Measurements from ENCODE around the gene MINDY2. TPM values are rescaled to one million over a fixed set of nuclear protein-coding genes. Genes with fewer than 3 reads are reported as not detected.
"Not testable (repeated sequence)": the region's sequence is repeated elsewhere in the genome, so short reads cannot be mapped to it uniquely, and the experiment has no call there.

Gene MINDY2
- total and polyA plus RNA-seq, 9 of the 15 experiments (the other 6 are each of a cell fraction or from before 2014, with no cell fraction given) = 2.4 to 15.3 (median 7.2) TPM

- ATAC-seq (peak; percentile 57; the same call in 2 of the 3 replicates), FAIRE-seq (no peak), DNase-seq (ENCODE audit: extremely low read depth in 1 of 4, low spot score in 3 of 4) (peak in 3 of 4 experiments; percentile 16 to 45 (median 17))
- Histone ChIP-seq H3K36me3 (ENCODE audit: control insufficient read depth, insufficient read depth, low read length) (peaks cover 15% of the 10 kb centered on the region; the same call in 2 of the 3 replicates), H4K20me1 (replicated peaks; ENCODE audit: control insufficient read depth, insufficient read depth, low read length) (no peaks in the 10 kb centered on the region), H3K27ac (ENCODE audit: extremely low read depth, low read depth, low read length) (peak overlapping the region; percentile 44; the same call in 2 of the 3 replicates), H3K9me3 (replicated peaks; ENCODE audit: control insufficient read depth, insufficient read depth, low read depth, low read length) (no peaks in the 10 kb centered on the region), H3K4me3 (no peak overlapping the region), H3K27me3 (ENCODE audit: control insufficient read depth in 2 of 2, insufficient read depth in 2 of 2, low read length in 2 of 2) (no peaks in the 10 kb centered on the region), H2AFZ (ENCODE audit: low read depth, low read length) (no peak overlapping the region), H3K9ac (ENCODE audit: insufficient read depth in 1 of 2, low read depth in 2 of 2, low read length in 2 of 2) (no peak overlapping the region; a peak in 1 of 4 replicates), H3K9me1 (ENCODE audit: control insufficient read depth, insufficient read depth, low read length) (no peaks in the 10 kb centered on the region), H3K4me2 (ENCODE audit: insufficient read depth, low read length) (no peak overlapping the region), H3K4me1 (replicated peaks in 1 of 2; ENCODE audit: control insufficient read depth in 2 of 2, insufficient read depth in 2 of 2, low read length in 2 of 2) (peaks cover 0 to 7% of the 10 kb centered on the region in 2 experiments; a peak in 2 of 5 replicates), H3K79me2 (ENCODE audit: control insufficient read depth, insufficient read depth, low read length) (no peaks in the 10 kb centered on the region)
- CTCF ChIA-PET (ENCODE audit: low intra/inter-chr PET ratio) = no interaction called here
- intact Hi-C loops (cut with micrococcal nuclease) = no loop called here
- 89% methylated on average over 4 of the region's 4 CpGs for WGBS (ENCODE audit: insufficient coverage, low coverage, missing lambda C conversion rate)
- no TSS peak for BruUV-seq (replicated peaks)
- in situ Hi-C loops (cut with MboI) = no loop called here
- POLR2A ChIA-PET = interaction anchor here (0.6 kb wide), 1 partner anchor 84 kb away, joined by 3 read pairs; no protein-coding TSS in a partner anchor
- TF ChIP-seq MTA3 (IDR thresholded peaks at IDR 0.05; ENCODE audit: borderline replicate concordance) = no peak
- TF ChIP-seq ARNT (IDR thresholded peaks at IDR 0.05) = no peak
- peak; percentile 62 for TF ChIP-seq CBFA2T3 (IDR thresholded peaks at IDR 0.05)
- TF ChIP-seq ZHX1 (conservative IDR thresholded peaks at IDR 0.05; ENCODE audit: low read length) = no peak
- peak; percentile 49 for TF ChIP-seq ARID1B (IDR thresholded peaks at IDR 0.05)
- peak; percentile 74 for TF ChIP-seq ZNF316 (IDR thresholded peaks at IDR 0.05)
- TF ChIP-seq C11orf30 (IDR thresholded peaks at IDR 0.05; ENCODE audit: low read depth) = peak; percentile 43; the same call in 1 of the 2 replicates
- 0 out of 2 replicates have a peak, but pooled peaks have one; percentile 11 for TF ChIP-seq TCF3 (CRISPR knock-in tag; IDR thresholded peaks at IDR 0.05)
- peak; percentile 22; the same call in 1 of the 2 replicates for TF ChIP-seq CBFA2T2 (conservative IDR thresholded peaks at IDR 0.05)
- TF ChIP-seq TAL1 (IDR thresholded peaks at IDR 0.05) = peak; percentile 44; the same call in 1 of the 2 replicates
- no peak for TF ChIP-seq ZBTB17 (CRISPR knock-in tag; IDR thresholded peaks at IDR 0.05)
- 0 out of 2 replicates have a peak, but pooled peaks have one; percentile 11 for TF ChIP-seq TEAD4 (IDR thresholded peaks at IDR 0.05; ENCODE audit: low read length)
- TF ChIP-seq TEAD4 (CRISPR knock-in tag; IDR thresholded peaks at IDR 0.05; ENCODE audit: borderline replicate concordance) = no peak
- TF ChIP-seq DPF2 (IDR thresholded peaks at IDR 0.05) = peak; percentile 52
- TF ChIP-seq MCM2 (IDR thresholded peaks at IDR 0.05; ENCODE audit: low read depth) = no peak
- peak; percentile 49; the same call in 1 of the 2 replicates for TF ChIP-seq SMARCA4 (IDR thresholded peaks at IDR 0.05)
- no peak for TF ChIP-seq EWSR1 (IDR thresholded peaks at IDR 0.05; ENCODE audit: borderline replicate concordance, low read depth, partially characterized antibody)
Observed at GRCh38 chr15:58842713-58843396, 71.8 kb downstream of the MINDY2 start.

GRCh38 chr15:58851205-58851604, 80.1 kb downstream of the MINDY2 start:
- H3K4me3 ChIP-seq; BruUV-seq (replicated peaks); H3K9me3 ChIP-seq (replicated peaks; ENCODE audit: control insufficient read depth, insufficient read depth, low read depth, low read length); H2AFZ ChIP-seq (ENCODE audit: low read depth, low read length); DNase-seq (ENCODE audit: extremely low read depth in 1 of 4, low spot score in 3 of 4); intact Hi-C loops (cut with micrococcal nuclease); H3K27me3 ChIP-seq (ENCODE audit: control insufficient read depth in 2 of 2, insufficient read depth in 2 of 2, low read length in 2 of 2); H3K9me1 ChIP-seq (ENCODE audit: control insufficient read depth, insufficient read depth, low read length); H3K4me1 ChIP-seq (replicated peaks in 1 of 2; ENCODE audit: control insufficient read depth in 2 of 2, insufficient read depth in 2 of 2, low read length in 2 of 2); H3K4me2 ChIP-seq (ENCODE audit: insufficient read depth, low read length); FAIRE-seq; in situ Hi-C loops (cut with MboI); H3K27ac ChIP-seq (ENCODE audit: extremely low read depth, low read depth, low read length); H3K9ac ChIP-seq (ENCODE audit: insufficient read depth in 1 of 2, low read depth in 2 of 2, low read length in 2 of 2); H3K79me2 ChIP-seq (ENCODE audit: control insufficient read depth, insufficient read depth, low read length); H4K20me1 ChIP-seq (replicated peaks; ENCODE audit: control insufficient read depth, insufficient read depth, low read length); CTCF ChIA-PET (ENCODE audit: low intra/inter-chr PET ratio); ATAC-seq: not testable (repeated sequence)
- H3K36me3 ChIP-seq (ENCODE audit: control insufficient read depth, insufficient read depth, low read length) = peaks cover 31% of the 10 kb centered on the region; the same call in 2 of the 3 replicates
- POLR2A ChIA-PET = interaction anchor here (1.0 to 1.7 kb wide), 2 partner anchors 10 to 14 kb away, joined by 4 to 6 read pairs; no protein-coding TSS in a partner anchor
- WGBS (ENCODE audit: insufficient coverage, low coverage, missing lambda C conversion rate) = 94% methylated on average over 3 of the region's 3 CpGs

All from K562 (cell line).